SK-N-MC (cell line): ENCODE measurements around the gene PCBP1.
"Not testable (repeated sequence)": the region's sequence is repeated elsewhere in the genome, so short reads cannot be mapped to it uniquely, and the experiment has no call there.

Source experiments
- DNase-seq: peaks from one replicate; pipeline ENCODE4 v3.0.0-alpha.2; 2011; ENCODE audit warnings: low read depth, low spot score
- H3K27ac ChIP-seq: fragments of 200-600 bp; sonication (generic); 2 replicates; pipeline ENCODE4 v1.5.1; 2016; ENCODE audit warnings: mixed run types
- H3K36me3 ChIP-seq: fragments of 200-600 bp; sonication (generic); 2 replicates; pipeline ENCODE4 v1.6.1; 2017; ENCODE audit warnings: antibody characterized with exemption, low read length, mixed read lengths; ENCODE audit not compliant: insufficient read depth
- H3K4me3 ChIP-seq: fragments of 200-600 bp; sonication (generic); 2 replicates; pipeline ENCODE4 v1.5.1; 2016
- H3K9ac ChIP-seq: fragments of 200-600 bp; sonication (generic); 2 replicates; pipeline ENCODE4 v1.8.0; 2017; ENCODE audit warnings: mixed run types, mixed read lengths; ENCODE audit not compliant: insufficient read length
- H3K9me3 ChIP-seq: fragments of 200-600 bp; sonication (generic); 2 replicates; pipeline ENCODE4 v1.6.1; 2017; ENCODE audit warnings: low read depth, mild to moderate bottlenecking, antibody characterized with exemption, low read length, moderate library complexity, mixed read lengths
- EZH2 ChIP-seq: fragments of 200-600 bp; sonication (generic); IDR thresholded peaks from one replicate; pipeline ENCODE4 v1.6.1; 2017; ENCODE audit warnings: antibody characterized with exemption
- FOXP2 ChIP-seq: optimal IDR thresholded peaks from 2 replicates; pipeline ENCODE3; 2011; ENCODE audit warnings: mild to moderate bottlenecking, moderate library complexity; ENCODE audit not compliant: insufficient read depth; ENCODE audit errors: extremely low read length, control extremely low read depth
- POLR2AphosphoS5 ChIP-seq: IDR thresholded peaks from 2 replicates; pipeline ENCODE4 v1.6.1; 2012; ENCODE audit warnings: mild to moderate bottlenecking, low read depth, low read length, borderline replicate concordance

Gene PCBP1

GRCh38 chr2:70046534-70046933 is 40.7 kb upstream of the PCBP1 start:
- Histone ChIP-seq H3K27ac (no peak overlapping the region), H3K4me3 (no peak overlapping the region), H3K9ac (no peak overlapping the region), H3K9me3 (no peaks in the 10 kb centered on the region), H3K36me3 (peaks cover 36% of the 10 kb centered on the region)
- TF ChIP-seq FOXP2, result no peak
- no peak for TF ChIP-seq EZH2
- TF ChIP-seq POLR2AphosphoS5, result no peak
- no peak for DNase-seq

GRCh38 chr2:70047451-70047850 is 39.8 kb upstream of the PCBP1 start:
- DNase-seq, result no peak
- no peak overlapping the region for H3K27ac ChIP-seq
- no peak overlapping the region for H3K9ac ChIP-seq
- peaks cover 37% of the 10 kb centered on the region for H3K36me3 ChIP-seq
- H3K9me3 ChIP-seq, result no peaks in the 10 kb centered on the region
- TF ChIP-seq POLR2AphosphoS5, result no peak
- no peak for TF ChIP-seq FOXP2
- TF ChIP-seq EZH2, result no peak
- no peak overlapping the region for H3K4me3 ChIP-seq

- H3K36me3 ChIP-seq, result peaks cover 45% of the 10 kb centered on the region
- TF ChIP-seq FOXP2 (no peak), POLR2AphosphoS5 (no peak), EZH2 (no peak)
Measured at GRCh38 chr2:70049255-70049654, 38.0 kb upstream of the PCBP1 start.

GRCh38 chr2:70050631-70051425 is 36.4 kb upstream of the PCBP1 start:
- TF ChIP-seq POLR2AphosphoS5, result no peak
- TF ChIP-seq FOXP2, result no peak
- no peak for TF ChIP-seq EZH2
- no peaks in the 10 kb centered on the region for H3K9me3 ChIP-seq
- H3K9ac ChIP-seq, result no peak overlapping the region
- no peak overlapping the region for H3K4me3 ChIP-seq
- no peak overlapping the region for H3K27ac ChIP-seq
- DNase-seq, result no peak
- peaks cover 56% of the 10 kb centered on the region for H3K36me3 ChIP-seq

More at GRCh38 chr2:70049255-70049654, 38.0 kb upstream of the PCBP1 start:
- DNase-seq, result no peak
- H3K9ac ChIP-seq, result no peak overlapping the region
- no peaks in the 10 kb centered on the region for H3K9me3 ChIP-seq
- no peak overlapping the region for H3K4me3 ChIP-seq
- H3K27ac ChIP-seq, result no peak overlapping the region

GRCh38 chr2:70055259-70055658 is 32.0 kb upstream of the PCBP1 start:
- H3K4me3 ChIP-seq, DNase-seq, H3K27ac ChIP-seq, H3K9ac ChIP-seq, H3K9me3 ChIP-seq: not testable (repeated sequence)
- H3K36me3 ChIP-seq, result peaks cover 60% of the 10 kb centered on the region

GRCh38 chr2:70061317-70061716 is 26.0 kb upstream of the PCBP1 start:
- Histone ChIP-seq H3K9me3 (no peaks in the 10 kb centered on the region), H3K27ac (no peak overlapping the region), H3K36me3 (peaks cover 67% of the 10 kb centered on the region), H3K4me3 (no peak overlapping the region), H3K9ac (no peak overlapping the region)
- TF ChIP-seq POLR2AphosphoS5 (no peak), FOXP2 (no peak), EZH2 (no peak)
- DNase-seq, result no peak

GRCh38 chr2:70062270-70062669 is 25.0 kb upstream of the PCBP1 start:
- peaks cover 71% of the 10 kb centered on the region for H3K36me3 ChIP-seq
- H3K9ac ChIP-seq, result no peak overlapping the region
- DNase-seq, result no peak
- no peaks in the 10 kb centered on the region for H3K9me3 ChIP-seq
- no peak for TF ChIP-seq FOXP2
- TF ChIP-seq EZH2, result no peak
- TF ChIP-seq POLR2AphosphoS5, result no peak
- H3K27ac ChIP-seq, result no peak overlapping the region
- H3K4me3 ChIP-seq, result no peak overlapping the region

- no peak for DNase-seq
- H3K27ac ChIP-seq, result no peak overlapping the region
- H3K9me3 ChIP-seq, result no peaks in the 10 kb centered on the region
- no peak overlapping the region for H3K9ac ChIP-seq
- H3K4me3 ChIP-seq, result no peak overlapping the region
- TF ChIP-seq EZH2 (no peak), POLR2AphosphoS5 (no peak), FOXP2 (no peak)
- peaks cover 62% of the 10 kb centered on the region for H3K36me3 ChIP-seq
Measured at GRCh38 chr2:70068119-70068518, 19.2 kb upstream of the PCBP1 start.

GRCh38 chr2:70069049-70069448 is 18.2 kb upstream of the PCBP1 start:
- Histone ChIP-seq H3K9me3 (no peaks in the 10 kb centered on the region), H3K36me3 (peaks cover 59% of the 10 kb centered on the region), H3K4me3 (no peak overlapping the region), H3K9ac (no peak overlapping the region), H3K27ac (no peak overlapping the region)
- no peak for DNase-seq
- no peak for TF ChIP-seq FOXP2
- TF ChIP-seq POLR2AphosphoS5, result no peak
- TF ChIP-seq EZH2, result no peak
